ENCODE data around the gene DUSP16.
"Not testable (repeated sequence)": the region's sequence is repeated elsewhere in the genome, so short reads cannot be mapped to it uniquely, and the experiment has no call there.

Gene DUSP16

GRCh38 chr12:12520273-12520672 lies 42.4 kb downstream of the DUSP16 start:
- DNase-seq (ENCODE audit: low spot score), result no peak

GRCh38 chr12:12519354-12519998 lies 43.2 kb downstream of the DUSP16 start:
- DNase-seq (ENCODE audit: low spot score), result no peak

- no peak for DNase-seq (ENCODE audit: low spot score)
Measured at GRCh38 chr12:12518919-12519318, 43.7 kb downstream of the DUSP16 start.

GRCh38 chr12:12518464-12518845 lies 44.2 kb downstream of the DUSP16 start:
- no peak for DNase-seq (ENCODE audit: low spot score)

- DNase-seq (ENCODE audit: low spot score), result no peak
Measured at GRCh38 chr12:12513416-12514006, 49.2 kb downstream of the DUSP16 start.

GRCh38 chr12:12511895-12512711 lies 50.6 kb downstream of the DUSP16 start:
- no peak for DNase-seq (ENCODE audit: low spot score)

GRCh38 chr12:12511021-12511783 lies 51.5 kb downstream of the DUSP16 start:
- no peak for DNase-seq (ENCODE audit: low spot score)

- DNase-seq (ENCODE audit: low spot score), result no peak
Measured at GRCh38 chr12:12510551-12510950, 52.1 kb downstream of the DUSP16 start.

- no peak for DNase-seq (ENCODE audit: low spot score)
Measured at GRCh38 chr12:12510141-12510540, 52.5 kb downstream of the DUSP16 start.

GRCh38 chr12:12508612-12509011 lies 54.1 kb downstream of the DUSP16 start:
- no peak for DNase-seq (ENCODE audit: low spot score)

GRCh38 chr12:12507121-12507520 lies 55.5 kb downstream of the DUSP16 start:
- no peak for DNase-seq (ENCODE audit: low spot score)

GRCh38 chr12:12506496-12506890 lies 56.2 kb downstream of the DUSP16 start:
- DNase-seq (ENCODE audit: low spot score), result no peak

- peak; percentile 54 for DNase-seq (ENCODE audit: low spot score)
Measured at GRCh38 chr12:12505544-12506495, 56.8 kb downstream of the DUSP16 start.

GRCh38 chr12:12503384-12504078 lies 59.1 kb downstream of the DUSP16 start:
- DNase-seq (ENCODE audit: low spot score), result no peak

- no peak for DNase-seq (ENCODE audit: low spot score)
Measured at GRCh38 chr12:12502815-12503151, 59.9 kb downstream of the DUSP16 start.

GRCh38 chr12:12502130-12502814 lies 60.4 kb downstream of the DUSP16 start:
- not testable (repeated sequence) for DNase-seq (ENCODE audit: low spot score)

- DNase-seq (ENCODE audit: low spot score), result no peak
Measured at GRCh38 chr12:12501121-12501520, 61.5 kb downstream of the DUSP16 start.

- no peak for DNase-seq (ENCODE audit: low spot score)
Measured at GRCh38 chr12:12499909-12500604, 62.6 kb downstream of the DUSP16 start.

GRCh38 chr12:12498210-12498609 lies 64.5 kb downstream of the DUSP16 start:
- DNase-seq (ENCODE audit: low spot score), result no peak

GRCh38 chr12:12495536-12495935 lies 67.1 kb downstream of the DUSP16 start:
- DNase-seq (ENCODE audit: low spot score), result no peak
